GM10266 (cell line): ENCODE data around the gene NUB1.

Experiments
- DNase-seq: peaks from one replicate; pipeline ENCODE4 v3.0.0; 2012; ENCODE audit errors: extremely low spot score
- TF ChIP-seq, protein P1 (sequence below): IDR thresholded peaks from 2 replicates; pipeline ENCODE4 v1.5.1; 2012; ENCODE audit warnings: mild to moderate bottlenecking, low read depth; ENCODE audit not compliant: control insufficient read depth, insufficient read depth; ENCODE audit errors: missing control alignments

NUB1 gene

GRCh38 chr7:151352512-151352911, 10.9 kb downstream of the NUB1 start:
- no peak for DNase-seq
- TF ChIP-seq, protein P1, sequence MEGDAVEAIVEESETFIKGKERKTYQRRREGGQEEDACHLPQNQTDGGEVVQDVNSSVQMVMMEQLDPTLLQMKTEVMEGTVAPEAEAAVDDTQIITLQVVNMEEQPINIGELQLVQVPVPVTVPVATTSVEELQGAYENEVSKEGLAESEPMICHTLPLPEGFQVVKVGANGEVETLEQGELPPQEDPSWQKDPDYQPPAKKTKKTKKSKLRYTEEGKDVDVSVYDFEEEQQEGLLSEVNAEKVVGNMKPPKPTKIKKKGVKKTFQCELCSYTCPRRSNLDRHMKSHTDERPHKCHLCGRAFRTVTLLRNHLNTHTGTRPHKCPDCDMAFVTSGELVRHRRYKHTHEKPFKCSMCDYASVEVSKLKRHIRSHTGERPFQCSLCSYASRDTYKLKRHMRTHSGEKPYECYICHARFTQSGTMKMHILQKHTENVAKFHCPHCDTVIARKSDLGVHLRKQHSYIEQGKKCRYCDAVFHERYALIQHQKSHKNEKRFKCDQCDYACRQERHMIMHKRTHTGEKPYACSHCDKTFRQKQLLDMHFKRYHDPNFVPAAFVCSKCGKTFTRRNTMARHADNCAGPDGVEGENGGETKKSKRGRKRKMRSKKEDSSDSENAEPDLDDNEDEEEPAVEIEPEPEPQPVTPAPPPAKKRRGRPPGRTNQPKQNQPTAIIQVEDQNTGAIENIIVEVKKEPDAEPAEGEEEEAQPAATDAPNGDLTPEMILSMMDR: no peak

DNA sequence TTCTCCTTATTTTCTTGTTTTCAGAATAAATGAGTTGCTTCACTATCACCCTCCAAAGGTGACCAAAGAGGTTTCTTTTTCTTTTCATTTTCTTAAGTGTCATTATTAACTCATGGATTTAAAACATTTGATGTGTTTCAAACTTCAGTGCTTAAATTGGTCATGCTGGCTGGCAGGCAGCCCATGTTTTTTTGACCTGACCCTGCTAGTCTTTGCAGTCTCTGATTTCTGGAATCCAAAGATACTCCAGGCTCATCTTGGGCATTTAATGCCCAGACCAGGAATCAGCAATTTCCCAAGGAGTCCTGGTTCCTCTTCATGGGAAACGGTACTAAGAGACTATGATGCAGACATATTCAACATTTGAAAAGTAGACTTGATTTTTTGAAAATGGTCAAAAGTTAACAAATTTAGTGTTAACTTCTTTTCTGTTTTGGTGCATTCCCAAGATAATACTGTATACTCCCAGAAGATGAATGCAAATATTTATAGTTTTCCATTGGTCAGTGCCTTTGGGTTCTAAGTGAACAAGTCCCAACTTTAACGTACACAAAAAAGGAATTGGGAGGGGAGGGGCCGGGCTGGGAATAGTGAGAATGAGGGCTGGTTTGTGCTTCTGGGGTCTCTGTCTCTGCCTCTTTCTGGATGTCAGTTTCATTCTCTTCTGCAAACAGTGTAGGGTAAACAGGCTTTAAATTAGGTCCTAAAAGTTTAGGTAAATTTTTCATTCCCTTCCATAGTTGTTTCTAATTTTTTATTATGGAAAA, 19.8 kb downstream of the NUB1 start:
- TF ChIP-seq, protein P1: no peak
- no peak for DNase-seq

GRCh38 chr7:151363182-151363581, 21.6 kb downstream of the NUB1 start:
- TF ChIP-seq, protein P1: no peak
- no peak for DNase-seq

DNA sequence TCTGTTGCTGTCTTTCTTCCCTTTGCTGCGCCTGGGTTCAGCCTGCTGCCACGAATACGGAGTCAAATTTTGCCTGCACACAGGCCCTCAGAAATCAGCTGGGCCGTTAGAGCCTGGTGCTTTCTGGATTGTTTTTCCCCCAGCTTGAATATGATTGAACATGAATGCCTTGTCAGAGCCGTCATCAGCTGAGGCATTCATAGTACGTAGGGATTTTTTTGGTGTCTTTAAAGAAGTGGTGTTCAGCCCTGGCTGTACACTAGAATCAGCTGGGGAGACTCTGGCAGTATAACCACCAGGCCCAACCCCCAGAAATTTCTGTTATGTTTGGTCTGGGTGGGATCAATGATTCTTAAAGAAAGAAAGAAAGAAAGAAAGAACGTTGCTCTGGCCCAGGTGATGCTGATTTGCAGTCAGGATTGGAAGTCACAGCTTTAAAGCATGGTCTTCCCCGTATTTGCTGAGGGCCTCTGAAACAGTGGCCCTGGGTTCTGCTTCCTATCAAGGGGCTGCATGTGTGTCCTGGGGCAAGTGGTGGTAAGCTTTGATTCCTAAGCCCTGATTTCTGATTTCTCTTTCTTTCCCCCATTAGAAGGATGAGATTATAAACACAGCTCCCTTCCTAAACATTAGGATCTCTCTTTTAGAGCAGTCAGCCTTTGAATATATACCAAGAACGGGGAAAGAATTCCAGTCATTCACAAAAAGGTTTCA, 24.7 kb downstream of the NUB1 start:
- no peak for DNase-seq
- TF ChIP-seq, protein P1: no peak

GRCh38 chr7:151366880-151367222, 25.2 kb downstream of the NUB1 start:
- TF ChIP-seq, protein P1: no peak
- no peak for DNase-seq

DNA sequence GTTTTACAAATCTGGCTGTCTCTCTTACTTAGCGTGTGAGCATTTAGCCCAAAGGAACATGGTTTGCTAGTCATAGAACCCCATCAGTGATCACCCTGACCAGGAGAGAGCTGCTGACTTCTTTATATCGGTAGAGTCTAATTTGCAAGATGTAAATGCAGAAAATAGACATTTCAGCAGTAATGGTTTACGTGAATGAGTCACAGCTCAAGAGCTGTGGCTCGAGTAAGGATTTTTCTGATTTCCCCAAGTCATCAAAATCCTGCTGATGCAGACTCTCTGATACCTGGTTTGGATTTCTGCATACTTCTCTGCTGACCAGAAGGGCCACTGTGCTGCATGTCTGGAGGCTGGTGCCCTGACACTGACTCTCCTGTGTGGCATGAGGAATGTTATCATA, 25.7 kb downstream of the NUB1 start:
- no peak for DNase-seq

More for the DNA sequence above, 25.7 kb downstream of the NUB1 start:
- TF ChIP-seq, protein P1: no peak
